ENCODE results near the gene FRMPD4. TPM values are rescaled to one million over a fixed set of nuclear protein-coding genes. Genes with fewer than 3 reads are reported as not detected.

Gene FRMPD4
- total RNA-seq, 1 experiment from 2014 or later: 0.24 TPM

GRCh38 chrX:12142661-12143060 is 4.4 kb downstream of the FRMPD4 start:
- no peak overlapping the region for H2BK12ac ChIP-seq (ENCODE audit: insufficient read length, low read depth, low read length)
- H3K36me3 Mint-ChIP-seq (ENCODE audit: insufficient read depth in 1 of 3, low read depth in 3 of 3): no peaks in the 10 kb centered on the region; a peak in 3 of 7 replicates
- peaks cover 49 to 51% of the 10 kb centered on the region in 2 experiments for H3K9me3 Mint-ChIP-seq
- no peak overlapping the region for H3K4ac ChIP-seq (ENCODE audit: low read depth, low read length)
- H2BK15ac ChIP-seq (ENCODE audit: low read depth, low read length): no peak overlapping the region
- H3K4me1 ChIP-seq (ENCODE audit: insufficient read depth, low read length): no peaks in the 10 kb centered on the region
- H3T11ph ChIP-seq (ENCODE audit: low read length): no peak overlapping the region
- H3K27me3 Mint-ChIP-seq (ENCODE audit: low read depth): peaks cover 31% of the 10 kb centered on the region
- H3K79me2 ChIP-seq (ENCODE audit: insufficient read depth, low read length): no peaks in the 10 kb centered on the region
- no peak overlapping the region for H3K56ac ChIP-seq (ENCODE audit: insufficient read length, low read depth, low read length)
- H2BK120ac ChIP-seq (ENCODE audit: low read depth, low read length, poor library complexity, severe bottlenecking): no peak overlapping the region
- no peaks in the 10 kb centered on the region for H4K20me1 ChIP-seq (ENCODE audit: control insufficient read depth, insufficient read depth, insufficient read length)
- H2AK5ac ChIP-seq (ENCODE audit: insufficient read length, low read length): no peak overlapping the region
- no peak overlapping the region for H3K18ac ChIP-seq (ENCODE audit: insufficient read length, low read depth, low read length)
- no peak overlapping the region for H3K27ac Mint-ChIP-seq
- H2BK5ac ChIP-seq (ENCODE audit: insufficient read length, low read length): no peak overlapping the region
- no peak overlapping the region for H2AFZ ChIP-seq (ENCODE audit: low read length)
- H3K9me3 ChIP-seq (ENCODE audit: control insufficient read depth, low read depth, low read length): no peaks in the 10 kb centered on the region
- H3K4me2 ChIP-seq (ENCODE audit: insufficient read depth, insufficient read length, low read length): no peak overlapping the region
- H3K4me1 Mint-ChIP-seq: peaks cover under 1 to 1% of the 10 kb centered on the region in 2 experiments; a peak in 3 of 4 replicates
- no peak for DNase-seq
- H4K5ac ChIP-seq (ENCODE audit: insufficient read length, low read depth, low read length): no peak overlapping the region
- H3K27ac ChIP-seq (ENCODE audit: insufficient read length, low read depth, low read length): no peak overlapping the region
- peaks cover 5% of the 10 kb centered on the region for H3K23me2 ChIP-seq (ENCODE audit: insufficient read length, low read depth, low read length, poor library complexity, severe bottlenecking)
- no peaks in the 10 kb centered on the region for H3K79me1 ChIP-seq (ENCODE audit: insufficient read depth, low read depth, low read length, poor library complexity, severe bottlenecking)
- H3K14ac ChIP-seq (ENCODE audit: insufficient read depth, low read length): no peak overlapping the region
- no peak overlapping the region for H3K9ac ChIP-seq (ENCODE audit: extremely low read depth, insufficient read length, low read length)
- no CpG with 5 or more reads among the region's 4 CpGs for WGBS (ENCODE audit: extremely low coverage, insufficient read length, low lambda C conversion rate)
- H4K8ac ChIP-seq (replicated peaks; ENCODE audit: insufficient read length, low read depth, low read length): no peak overlapping the region
- H3K27me3 ChIP-seq (ENCODE audit: insufficient read depth, low read length): peaks cover 4% of the 10 kb centered on the region; the same call in 1 of the 2 replicates
- H4K91ac ChIP-seq (ENCODE audit: insufficient read length, low read depth, low read length): no peak overlapping the region
- TF ChIP-seq, protein P1, sequence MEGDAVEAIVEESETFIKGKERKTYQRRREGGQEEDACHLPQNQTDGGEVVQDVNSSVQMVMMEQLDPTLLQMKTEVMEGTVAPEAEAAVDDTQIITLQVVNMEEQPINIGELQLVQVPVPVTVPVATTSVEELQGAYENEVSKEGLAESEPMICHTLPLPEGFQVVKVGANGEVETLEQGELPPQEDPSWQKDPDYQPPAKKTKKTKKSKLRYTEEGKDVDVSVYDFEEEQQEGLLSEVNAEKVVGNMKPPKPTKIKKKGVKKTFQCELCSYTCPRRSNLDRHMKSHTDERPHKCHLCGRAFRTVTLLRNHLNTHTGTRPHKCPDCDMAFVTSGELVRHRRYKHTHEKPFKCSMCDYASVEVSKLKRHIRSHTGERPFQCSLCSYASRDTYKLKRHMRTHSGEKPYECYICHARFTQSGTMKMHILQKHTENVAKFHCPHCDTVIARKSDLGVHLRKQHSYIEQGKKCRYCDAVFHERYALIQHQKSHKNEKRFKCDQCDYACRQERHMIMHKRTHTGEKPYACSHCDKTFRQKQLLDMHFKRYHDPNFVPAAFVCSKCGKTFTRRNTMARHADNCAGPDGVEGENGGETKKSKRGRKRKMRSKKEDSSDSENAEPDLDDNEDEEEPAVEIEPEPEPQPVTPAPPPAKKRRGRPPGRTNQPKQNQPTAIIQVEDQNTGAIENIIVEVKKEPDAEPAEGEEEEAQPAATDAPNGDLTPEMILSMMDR (conservative IDR thresholded peaks at IDR 0.05): no peak
- H2BK20ac ChIP-seq (ENCODE audit: low read depth, low read length, poor library complexity, severe bottlenecking): no peak overlapping the region
- H3K4me3 Mint-ChIP-seq: no peak overlapping the region
- H3K23ac ChIP-seq (ENCODE audit: insufficient read length, low read depth, low read length): no peak overlapping the region

All from H9 (cell line).